Upper lobe of left lung (tissue), 6 donors: ENCODE data around the gene NAGPA. TPM values are rescaled to one million over a fixed set of nuclear protein-coding genes. Genes with fewer than 3 reads are reported as not detected.

ENCODE experiments used
- ATAC-seq, 2 donors: fragments of 200-7000 bp; cut with Tn5 transposase; one replicate each; pipeline ENCODE4 v1.9.1; 2022; ENCODE audit warnings: mild to moderate bottlenecking in 2 of 2, moderate library complexity in 2 of 2; ENCODE audit not compliant: low FRiP score in 2 of 2
- DNase-seq, 2 donors: peaks; one replicate each; pipeline ENCODE4 v3.0.0-alpha.2; 2019 to 2020
- H3K27ac ChIP-seq, 4 donors: fragments of 200-600 bp; sonication (generic); one replicate each; pipeline ENCODE4 v1.5.1; 2016 to 2019
- H3K27me3 ChIP-seq, 4 donors: fragments of 200-600 bp; sonication (generic); one replicate each; pipeline ENCODE4 v1.5.1; 2017 to 2019
- H3K36me3 ChIP-seq, 4 donors: fragments of 200-600 bp; sonication (generic); one replicate each; pipeline ENCODE4 v1.5.1; 2016 to 2019
- H3K4me1 ChIP-seq, 4 donors: fragments of 200-600 bp; sonication (generic); one replicate each; pipeline ENCODE4 v1.5.1; 2018 to 2019
- H3K4me3 ChIP-seq, 4 donors: fragments of 200-600 bp; sonication (generic); one replicate each; pipeline ENCODE4 v1.5.1; 2017 to 2019; ENCODE audit warnings: mild to moderate bottlenecking in 2 of 4, moderate library complexity in 1 of 4
- H3K9me3 ChIP-seq, 4 donors: fragments of 200-600 bp; sonication (generic); one replicate each; pipeline ENCODE4 v1.5.1; 2018 to 2019
- EP300 ChIP-seq, 4 donors: sonication (generic); formaldehyde crosslinking; IDR thresholded peaks; one replicate each; pipeline ENCODE4 v1.5.1; 2017; ENCODE audit warnings: antibody characterized with exemption in 4 of 4, control low read depth in 2 of 4
- POLR2A ChIP-seq, 4 donors: fragments of 450-650 bp; IDR thresholded peaks; one replicate each; pipeline ENCODE4 v1.5.1; 2016 to 2017; ENCODE audit warnings: antibody characterized with exemption in 4 of 4, mild to moderate bottlenecking in 2 of 4
- POLR2AphosphoS5 ChIP-seq, 2 donors: sonication (generic); formaldehyde crosslinking; IDR thresholded peaks; one replicate each; pipeline ENCODE4 v1.5.1; 2017; ENCODE audit warnings: antibody characterized with exemption in 2 of 2
- WGBS, 2 donors: methylation state at CpG; one replicate each; pipeline ENCODE4 v1.1.5; 2017 to 2018; 5-methylcytosine and 5-hydroxymethylcytosine counted together
- total RNA-seq, 6 donors: library from RNA; depleted of rRNA in 4 of 6; stranded (reverse); fragments of >200 nt in 4 of 6; gene quantifications; one replicate each; pipeline versions ENCODE4 v1.1.0 to v1.2.1, GENCODE V29; 2016 to 2021
- TF ChIP-seq, protein P1 (sequence below), 6 experiments: fragments of 450-650 bp in 4 of 6; fragments of 200-600 bp in 2 of 6; sonication (generic) in 2 of 6; IDR thresholded peaks; one replicate each; pipeline ENCODE4 v1.5.1; 2016 to 2019; ENCODE audit warnings: antibody characterized with exemption in 6 of 6
- donor health status: DM: no; HTN: no; CAD: no; lungs with moderate emphysema.
- donor health status: DM: no; HTN: yes; CAD: no; lungs with severe emphysema.

Gene NAGPA
- total RNA-seq, 6 donors from 2014 or later: 18.1 to 82.8 (median 25.8) TPM

- H3K4me3 ChIP-seq: no peak overlapping the region
- no peak for DNase-seq
- H3K9me3 ChIP-seq: no peaks in the 10 kb centered on the region
- no peaks in the 10 kb centered on the region for H3K36me3 ChIP-seq
- 64 to 90% methylated on average over 5 of the region's 5 CpGs for WGBS, 2 donors
- no peak for ATAC-seq
- no peak overlapping the region for H3K27ac ChIP-seq
- H3K4me1 ChIP-seq: no peaks in the 10 kb centered on the region
- TF ChIP-seq POLR2A (IDR thresholded peaks at IDR 0.05): no peak
- TF ChIP-seq, protein P1, sequence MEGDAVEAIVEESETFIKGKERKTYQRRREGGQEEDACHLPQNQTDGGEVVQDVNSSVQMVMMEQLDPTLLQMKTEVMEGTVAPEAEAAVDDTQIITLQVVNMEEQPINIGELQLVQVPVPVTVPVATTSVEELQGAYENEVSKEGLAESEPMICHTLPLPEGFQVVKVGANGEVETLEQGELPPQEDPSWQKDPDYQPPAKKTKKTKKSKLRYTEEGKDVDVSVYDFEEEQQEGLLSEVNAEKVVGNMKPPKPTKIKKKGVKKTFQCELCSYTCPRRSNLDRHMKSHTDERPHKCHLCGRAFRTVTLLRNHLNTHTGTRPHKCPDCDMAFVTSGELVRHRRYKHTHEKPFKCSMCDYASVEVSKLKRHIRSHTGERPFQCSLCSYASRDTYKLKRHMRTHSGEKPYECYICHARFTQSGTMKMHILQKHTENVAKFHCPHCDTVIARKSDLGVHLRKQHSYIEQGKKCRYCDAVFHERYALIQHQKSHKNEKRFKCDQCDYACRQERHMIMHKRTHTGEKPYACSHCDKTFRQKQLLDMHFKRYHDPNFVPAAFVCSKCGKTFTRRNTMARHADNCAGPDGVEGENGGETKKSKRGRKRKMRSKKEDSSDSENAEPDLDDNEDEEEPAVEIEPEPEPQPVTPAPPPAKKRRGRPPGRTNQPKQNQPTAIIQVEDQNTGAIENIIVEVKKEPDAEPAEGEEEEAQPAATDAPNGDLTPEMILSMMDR (IDR thresholded peaks at IDR 0.05): no peak
- TF ChIP-seq POLR2AphosphoS5 (IDR thresholded peaks at IDR 0.05): no peak
- no peak for TF ChIP-seq EP300 (IDR thresholded peaks at IDR 0.05)
- no peaks in the 10 kb centered on the region for H3K27me3 ChIP-seq
Measured at GRCh38 chr16:4976611-4977145, 57.1 kb downstream of the NAGPA start.

DNA sequence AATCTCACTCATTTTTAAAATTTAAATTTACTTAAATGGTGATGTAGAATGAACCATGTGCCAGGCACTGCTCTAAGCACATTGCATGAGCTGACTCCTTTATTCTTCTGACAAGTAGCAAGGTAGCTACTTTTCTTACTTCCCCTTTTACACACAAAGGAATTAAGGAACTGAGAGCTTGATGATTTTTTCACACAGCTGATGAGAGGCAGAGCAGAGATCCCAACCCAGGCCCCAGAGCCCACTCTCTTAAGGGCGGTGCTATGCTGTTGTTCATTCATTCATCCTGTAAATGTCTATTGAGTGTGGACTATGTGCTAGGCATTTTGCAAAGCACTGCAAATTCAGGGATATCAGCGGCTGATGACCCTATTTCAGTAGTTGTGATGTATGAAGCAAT lies 57.7 kb downstream of the NAGPA start:
- H3K4me1 ChIP-seq: no peaks in the 10 kb centered on the region
- no peak for TF ChIP-seq EP300 (IDR thresholded peaks at IDR 0.05)
- TF ChIP-seq, protein P1 (IDR thresholded peaks at IDR 0.05): no peak
- no peak for TF ChIP-seq POLR2A (IDR thresholded peaks at IDR 0.05)
- no peak for TF ChIP-seq POLR2AphosphoS5 (IDR thresholded peaks at IDR 0.05)
- no peaks in the 10 kb centered on the region for H3K36me3 ChIP-seq
- 80 to 88% methylated on average over 2 of the region's 2 CpGs for WGBS, 2 donors
- ATAC-seq (no peak), DNase-seq (no peak)
- no peak overlapping the region for H3K27ac ChIP-seq
- no peaks in the 10 kb centered on the region for H3K27me3 ChIP-seq
- H3K9me3 ChIP-seq: no peaks in the 10 kb centered on the region
- H3K4me3 ChIP-seq: no peak overlapping the region

Other genes starting within 250 kb of the NAGPA start
- gene SEPTIN12, start 245.6 kb downstream of the NAGPA start, total RNA-seq: not detected
- gene SMIM22, start 238.6 kb downstream of the NAGPA start, total RNA-seq: 10 to 100 TPM in 5 of 6 donors, 1 to 10 TPM in 1; 5.2 to 71.0 (median 36.6) TPM
- 10 to 100 TPM; 19.2 to 59.7 (median 33.1) TPM for gene ROGDI, start 231.3 kb downstream of the NAGPA start, total RNA-seq
- 100 to 1,000 TPM in 1 of 6 donors, 10 to 100 TPM in 5; 67.8 to 110 (median 90.6) TPM for gene GLYR1, start 186.6 kb downstream of the NAGPA start, total RNA-seq
- gene UBN1, start 186.5 kb downstream of the NAGPA start, total RNA-seq: 10 to 100 TPM; 35.7 to 49.2 (median 38.8) TPM
- 100 to 1,000 TPM in 5 of 6 donors, 10 to 100 TPM in 1; 72.7 to 156 (median 132) TPM for gene PPL, start 96.8 kb downstream of the NAGPA start, total RNA-seq
- 1 to 10 TPM in 1 of 6 donors, under 1 TPM in 4, not detected in 1; 0.20 to 1.7 (median 0.49) TPM for gene SEC14L5, start 75.6 kb downstream of the NAGPA start, total RNA-seq
- 100 to 1,000 TPM in 5 of 6 donors, 10 to 100 TPM in 1; 45.7 to 272 (median 174) TPM for gene C16orf89, start 32.0 kb upstream of the NAGPA start, total RNA-seq
- gene ALG1, start 37.9 kb upstream of the NAGPA start, total RNA-seq: 10 to 100 TPM; 10.5 to 24.0 (median 21.9) TPM
- gene EEF2KMT, start 63.9 kb upstream of the NAGPA start, total RNA-seq: 10 to 100 TPM in 3 of 6 donors, 1 to 10 TPM in 3; 2.9 to 24.1 (median 9.7) TPM